K562 (cell line): ENCODE measurements around the gene ODF4. TPM values are rescaled to one million over a fixed set of nuclear protein-coding genes. Genes with fewer than 3 reads are reported as not detected.

Experiments used
- BRF1 ChIP-seq: IDR thresholded peaks from 3 replicates; pipeline ENCODE4 v1.6.1; 2011; ENCODE audit warnings: borderline replicate concordance, mild to moderate bottlenecking; ENCODE audit not compliant: insufficient read length; ENCODE audit errors: extremely low read depth
- CBX2 ChIP-seq: fragments of 200-600 bp; sonication (generic); IDR thresholded peaks from one replicate; pipeline ENCODE4 v1.6.1; 2012; ENCODE audit warnings: mild to moderate bottlenecking, low read length, inconsistent platforms; ENCODE audit not compliant: insufficient read depth, poor library complexity, severe bottlenecking
- CHD1 ChIP-seq: fragments of 200-600 bp; sonication (generic); IDR thresholded peaks from one replicate; pipeline ENCODE4 v1.6.1; 2012; ENCODE audit warnings: mild to moderate bottlenecking, moderate library complexity, low read length, inconsistent platforms
- DLX4 ChIP-seq: fragments of 250-450 bp; sonication (Bioruptor Pico); IDR thresholded peaks from 2 replicates; pipeline ENCODE4 v1.6.1; 2021; ENCODE audit warnings: mild to moderate bottlenecking
- DNMT1 ChIP-seq: fragments of 450-650 bp; IDR thresholded peaks from 2 replicates; pipeline ENCODE4 v1.6.1; 2016; ENCODE audit warnings: antibody characterized with exemption, mild to moderate bottlenecking
- HIVEP1 ChIP-seq: fragments of 250-450 bp; sonication (Bioruptor Pico); IDR thresholded peaks from 2 replicates; pipeline ENCODE4 v1.4.0; 2020; ENCODE audit warnings: mild to moderate bottlenecking
- MXI1 ChIP-seq: IDR thresholded peaks from 2 replicates; pipeline ENCODE4 v1.6.1; 2011; ENCODE audit warnings: low read depth, mild to moderate bottlenecking, improper control_type of control experiment, low read length
- NFXL1 ChIP-seq: fragments of 450-650 bp; formaldehyde crosslinking; IDR thresholded peaks from 2 replicates; pipeline ENCODE4 v1.4.0; 2021; ENCODE audit warnings: mild to moderate bottlenecking
- PHF8 ChIP-seq: fragments of 200-600 bp; sonication (generic); IDR thresholded peaks from 2 replicates; pipeline ENCODE4 v1.6.1; 2012; ENCODE audit warnings: mixed run types, mild to moderate bottlenecking, inconsistent platforms, low read length, moderate library complexity, borderline replicate concordance
- PKNOX1 ChIP-seq: fragments of 450-650 bp; IDR thresholded peaks from 2 replicates; pipeline ENCODE4 v1.6.1; 2016
- RBBP5 ChIP-seq: fragments of 200-600 bp; sonication (generic); IDR thresholded peaks from 2 replicates; pipeline ENCODE4 v1.6.1; 2012; ENCODE audit warnings: borderline replicate concordance, mild to moderate bottlenecking, low read length, control low read depth, inconsistent platforms; ENCODE audit not compliant: insufficient read depth, poor library complexity, severe bottlenecking
- RBM39 ChIP-seq: fragments of 200-400 bp; formaldehyde crosslinking; optimal IDR thresholded peaks from 2 replicates; pipeline ENCODE3; 2018; ENCODE audit warnings: low read depth, low read length
- RFX5 ChIP-seq: IDR thresholded peaks from 2 replicates; pipeline ENCODE4 v1.6.1; 2011; ENCODE audit warnings: low read depth, mild to moderate bottlenecking, improper control_type of control experiment, low read length
- SAP30 ChIP-seq: fragments of 200-600 bp; sonication (generic); IDR thresholded peaks from 2 replicates; pipeline ENCODE4 v1.6.1; 2012; ENCODE audit warnings: borderline replicate concordance, low read depth, mild to moderate bottlenecking, moderate library complexity, low read length, control low read depth, inconsistent platforms; ENCODE audit not compliant: insufficient read depth, poor library complexity, severe bottlenecking
- SREBF2 ChIP-seq: sonication (generic); formaldehyde crosslinking; IDR thresholded peaks from 2 replicates; pipeline ENCODE4 v1.4.0; 2020; ENCODE audit warnings: mild to moderate bottlenecking, missing genetic modification reagents
- ZFP36 ChIP-seq: fragments of 150-350 bp; IDR thresholded peaks from 2 replicates; pipeline ENCODE4 v1.6.1; 2018; ENCODE audit warnings: low read length, low read depth; ENCODE audit not compliant: partially characterized antibody
- ZNF121 ChIP-seq: sonication (generic); formaldehyde crosslinking; conservative IDR thresholded peaks from 2 replicates; pipeline ENCODE4 v1.8.0; 2022; ENCODE audit warnings: missing genetic modification reagents
- ZNF124 ChIP-seq: sonication (generic); formaldehyde crosslinking; IDR thresholded peaks from 2 replicates; pipeline ENCODE4 v1.8.1; 2022; ENCODE audit warnings: missing genetic modification reagents
- ZNF507 ChIP-seq: conservative IDR thresholded peaks from 2 replicates; pipeline ENCODE4 v1.6.1; 2017; ENCODE audit warnings: missing genetic modification characterization, missing compliant biosample characterization
- ZNF511 ChIP-seq: sonication (generic); formaldehyde crosslinking; IDR thresholded peaks from 2 replicates; pipeline ENCODE4 v1.8.0; 2022; ENCODE audit warnings: mild to moderate bottlenecking, missing genetic modification reagents
- ZZZ3 ChIP-seq: fragments of 450-650 bp; IDR thresholded peaks from 2 replicates; pipeline ENCODE4 v1.6.1; 2016; ENCODE audit warnings: antibody characterized with exemption, mild to moderate bottlenecking, moderate library complexity
- polyA plus RNA-seq, 8 experiments: library from polyadenylated mRNA; depleted of rRNA in 4 of 8; stranded (reverse) in 5 of 8; unstranded in 3 of 8; fragments of >200 nt; fragmentation: Nextera tagmentation in 2 of 8; fragmentation: Illumina TruSeq in 1 of 8; extraction: Ambion mirVana in 2 of 8; extraction: Trizol in 1 of 8; gene quantifications; 2 replicates each; pipeline versions ENCODE4 v1.2.1 to v1.2.3, GENCODE V29; 2011 to 2014; ENCODE audit warnings: inconsistent platforms in 1 of 8, missing spikeins in 1 of 8
- total RNA-seq, 7 experiments: library from RNA; depleted of rRNA in 6 of 7; stranded (reverse); fragments of >200 nt in 6 of 7; fragmentation: Illumina TruSeq in 2 of 7; extraction: Trizol in 2 of 7; gene quantifications; 2 replicates each; pipeline versions ENCODE4 v1.2.1 to v1.2.3, GENCODE V29; 2011 to 2021; ENCODE audit warnings: low replicate concordance in 1 of 7
- TF ChIP-seq, protein P1 (sequence below): fragments of 450-650 bp; IDR thresholded peaks from 2 replicates; pipeline ENCODE4 v1.6.1; 2018; ENCODE audit warnings: mild to moderate bottlenecking, low read depth; ENCODE audit not compliant: partially characterized antibody
- TF ChIP-seq, protein P2 (sequence below): fragments of 250-450 bp; sonication (Bioruptor Pico); IDR thresholded peaks from 2 replicates; pipeline ENCODE4 v1.9.0; 2021; ENCODE audit warnings: mild to moderate bottlenecking, inconsistent platforms

ODF4 gene
- total and polyA plus RNA-seq, 9 of the 15 experiments (the other 6 are each of a cell fraction or from before 2014, with no cell fraction given), result not detected

DNA sequence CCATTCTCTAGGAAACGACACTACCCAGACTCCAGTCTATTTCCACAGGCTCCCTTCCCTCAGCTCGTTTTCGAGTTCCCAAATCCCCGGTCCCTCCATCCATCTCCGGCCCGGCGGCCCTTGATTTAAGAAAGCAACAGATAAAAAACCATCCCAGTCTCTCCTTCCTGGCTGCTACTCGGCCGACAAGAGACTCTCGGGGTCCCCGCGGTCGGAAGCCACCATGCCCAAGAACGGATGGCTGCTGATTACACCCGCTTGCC is 43.2 kb downstream of the ODF4 start (continued):
- TF ChIP-seq, protein P1, sequence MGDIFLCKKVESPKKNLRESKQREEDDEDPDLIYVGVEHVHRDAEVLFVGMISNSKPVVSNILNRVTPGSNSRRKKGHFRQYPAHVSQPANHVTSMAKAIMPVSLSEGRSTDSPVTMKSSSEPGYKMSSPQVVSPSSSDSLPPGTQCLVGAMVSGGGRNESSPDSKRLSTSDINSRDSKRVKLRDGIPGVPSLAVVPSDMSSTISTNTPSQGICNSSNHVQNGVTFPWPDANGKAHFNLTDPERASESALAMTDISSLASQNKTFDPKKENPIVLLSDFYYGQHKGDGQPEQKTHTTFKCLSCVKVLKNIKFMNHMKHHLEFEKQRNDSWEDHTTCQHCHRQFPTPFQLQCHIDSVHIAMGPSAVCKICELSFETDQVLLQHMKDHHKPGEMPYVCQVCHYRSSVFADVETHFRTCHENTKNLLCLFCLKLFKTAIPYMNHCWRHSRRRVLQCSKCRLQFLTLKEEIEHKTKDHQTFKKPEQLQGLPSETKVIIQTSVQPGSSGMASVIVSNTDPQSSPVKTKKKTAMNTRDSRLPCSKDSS, result no peak
- TF ChIP-seq ZFP36, result no peak
- no peak for TF ChIP-seq ZNF507 (tag)
- TF ChIP-seq ZZZ3, result peak; percentile 94
- peak; percentile 95 for TF ChIP-seq RBBP5
- no peak for TF ChIP-seq RFX5
- no peak for TF ChIP-seq ZNF121 (CRISPR knock-in tag)
- TF ChIP-seq, protein P2, sequence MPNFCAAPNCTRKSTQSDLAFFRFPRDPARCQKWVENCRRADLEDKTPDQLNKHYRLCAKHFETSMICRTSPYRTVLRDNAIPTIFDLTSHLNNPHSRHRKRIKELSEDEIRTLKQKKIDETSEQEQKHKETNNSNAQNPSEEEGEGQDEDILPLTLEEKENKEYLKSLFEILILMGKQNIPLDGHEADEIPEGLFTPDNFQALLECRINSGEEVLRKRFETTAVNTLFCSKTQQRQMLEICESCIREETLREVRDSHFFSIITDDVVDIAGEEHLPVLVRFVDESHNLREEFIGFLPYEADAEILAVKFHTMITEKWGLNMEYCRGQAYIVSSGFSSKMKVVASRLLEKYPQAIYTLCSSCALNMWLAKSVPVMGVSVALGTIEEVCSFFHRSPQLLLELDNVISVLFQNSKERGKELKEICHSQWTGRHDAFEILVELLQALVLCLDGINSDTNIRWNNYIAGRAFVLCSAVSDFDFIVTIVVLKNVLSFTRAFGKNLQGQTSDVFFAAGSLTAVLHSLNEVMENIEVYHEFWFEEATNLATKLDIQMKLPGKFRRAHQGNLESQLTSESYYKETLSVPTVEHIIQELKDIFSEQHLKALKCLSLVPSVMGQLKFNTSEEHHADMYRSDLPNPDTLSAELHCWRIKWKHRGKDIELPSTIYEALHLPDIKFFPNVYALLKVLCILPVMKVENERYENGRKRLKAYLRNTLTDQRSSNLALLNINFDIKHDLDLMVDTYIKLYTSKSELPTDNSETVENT (CRISPR knock-in tag), result no peak
- TF ChIP-seq HIVEP1 (CRISPR knock-in tag), result no peak
- TF ChIP-seq DLX4 (CRISPR knock-in tag), result no peak
- no peak for TF ChIP-seq ZNF511
- no peak for TF ChIP-seq DNMT1
- no peak for TF ChIP-seq CBX2
- TF ChIP-seq PHF8, result peak; percentile 79
- no peak for TF ChIP-seq MXI1
- TF ChIP-seq SAP30, result peak; percentile 63
- TF ChIP-seq NFXL1, result no peak
- TF ChIP-seq RBM39, result no peak
- TF ChIP-seq BRF1, result no peak
- peak; percentile 68 for TF ChIP-seq CHD1
- no peak for TF ChIP-seq PKNOX1
- no peak for TF ChIP-seq ZNF124
- TF ChIP-seq SREBF2 (CRISPR knock-in tag), result no peak
